Mucosa of descending colon (tissue), 3 donors: Measurements from ENCODE around the gene GSK3A. TPM values are rescaled to one million over a fixed set of nuclear protein-coding genes. Genes with fewer than 3 reads are reported as not detected.
A peak's percentile ranks its signal among the peaks of the same experiment; 100 is the strongest.

ENCODE experiments used
- ATAC-seq: fragments of 200-7000 bp; cut with Tn5 transposase; one replicate; pipeline ENCODE4 v1.9.1; 2020; ENCODE audit warnings: mild to moderate bottlenecking, moderate library complexity
- DNase-seq, 3 donors: peaks; one replicate each; pipeline ENCODE4 v3.0.0-alpha.2; 2020
- H3K36me3 ChIP-seq: fragments of 200-600 bp; one replicate; pipeline ENCODE4 v1.8.0; 2021; ENCODE audit warnings: low read depth, mild to moderate bottlenecking
- H3K4me1 ChIP-seq: fragments of 200-600 bp; one replicate; pipeline ENCODE4 v1.8.0; 2021; ENCODE audit warnings: low read depth, mild to moderate bottlenecking
- H3K4me3 ChIP-seq: fragments of 200-600 bp; one replicate; pipeline ENCODE4 v1.8.0; 2021; ENCODE audit warnings: mild to moderate bottlenecking
- H3K9me3 ChIP-seq: fragments of 200-600 bp; one replicate; pipeline ENCODE4 v1.8.0; 2021; ENCODE audit warnings: mild to moderate bottlenecking
- CTCF ChIP-seq: fragments of 200-600 bp; IDR thresholded peaks from one replicate; pipeline ENCODE4 v1.8.0; 2022; ENCODE audit warnings: antibody characterized with exemption, mild to moderate bottlenecking
- intact Hi-C, 2 donors: fragments of 100-400 bp; cut with DNase I in 1 of 2; cut with micrococcal nuclease in 1 of 2; formaldehyde crosslinking; loops; one replicate each; pipeline versions ENCODE4 v1.11.0 to v1.11.1; 2022; cut with DNase I, micrococcal nuclease
- total RNA-seq, 3 donors: library from RNA; stranded (reverse); fragmentation: NEBNext Ultra II Directional in 2 of 3; extraction: Animal tissue kit (Norgen Biotek cat#: 25700) in 2 of 3; gene quantifications; one replicate each; pipeline versions ENCODE4 v1.2.1 to v1.2.4, GENCODE V29; 2021 to 2023
- donor health status: DM: no; HTN: no; CAD: no; lungs with moderate emphysema.
- donor health status: DM: no; HTN: no; CAD: no.
- donor health status: DM: no; HTN: yes; CAD: no.

GSK3A gene
- total RNA-seq, 3 donors from 2014 or later: 41.8 to 52.0 (median 46.9) TPM

- Histone ChIP-seq H3K4me3 (no peak overlapping the region), H3K9me3 (no peaks in the 10 kb centered on the region), H3K4me1 (peaks cover 4% of the 10 kb centered on the region), H3K36me3 (peaks cover 9% of the 10 kb centered on the region)
- DNase-seq: peak in 1 of 3 donors; percentile 54
- intact Hi-C loops: no loop called here
- ATAC-seq: peak; percentile 84
- no peak for TF ChIP-seq CTCF
Observed at GRCh38 chr19:42206871-42207755, 35.3 kb downstream of the GSK3A start.

- intact Hi-C loops: no loop called here
- Histone ChIP-seq H3K36me3 (peaks cover 9% of the 10 kb centered on the region), H3K4me1 (peaks cover 17% of the 10 kb centered on the region), H3K9me3 (no peaks in the 10 kb centered on the region), H3K4me3 (no peak overlapping the region)
- DNase-seq (no peak), ATAC-seq (no peak)
- no peak for TF ChIP-seq CTCF
Observed at GRCh38 chr19:42204664-42205063, 37.7 kb downstream of the GSK3A start.

- DNase-seq (no peak), ATAC-seq (no peak)
- no peak for TF ChIP-seq CTCF
- Histone ChIP-seq H3K9me3 (no peaks in the 10 kb centered on the region), H3K4me1 (peaks cover 17% of the 10 kb centered on the region), H3K4me3 (no peak overlapping the region), H3K36me3 (peaks cover 9% of the 10 kb centered on the region)
- intact Hi-C loops: no loop called here
Observed at GRCh38 chr19:42203700-42204099, 38.7 kb downstream of the GSK3A start.

- no peak for DNase-seq
- intact Hi-C loops: no loop called here
- ATAC-seq: no peak
- Histone ChIP-seq H3K4me3 (no peak overlapping the region), H3K4me1 (peaks cover 20% of the 10 kb centered on the region), H3K9me3 (no peaks in the 10 kb centered on the region), H3K36me3 (peaks cover 9% of the 10 kb centered on the region)
- no peak for TF ChIP-seq CTCF
Observed at GRCh38 chr19:42202290-42202880, 40.0 kb downstream of the GSK3A start.

- Histone ChIP-seq H3K4me1 (peaks cover 22% of the 10 kb centered on the region), H3K36me3 (peaks cover 9% of the 10 kb centered on the region), H3K4me3 (no peak overlapping the region), H3K9me3 (no peaks in the 10 kb centered on the region)
- no peak for TF ChIP-seq CTCF
- ATAC-seq (peak; percentile 53), DNase-seq (peak; percentile 20 to 70 (median 47))
- intact Hi-C loops: no loop called here
Observed at GRCh38 chr19:42201489-42202289, 40.7 kb downstream of the GSK3A start.
